ENCODE measurements around the gene RAPGEF5. TPM values are rescaled to one million over a fixed set of nuclear protein-coding genes. Genes with fewer than 3 reads are reported as not detected.

RAPGEF5 gene
- total RNA-seq, 4 donors from 2014 or later, result 21.2 to 27.0 (median 24.1) TPM

- Histone ChIP-seq H3K27me3 (peaks cover 0 to 17% (median 3%) of the 10 kb centered on the region in 4 donors), H3K4me1 (peaks cover 0 to 17% (median 6%) of the 10 kb centered on the region in 4 donors), H3K4me3 (no peak overlapping the region), H3K9me3 (no peaks in the 10 kb centered on the region), H3K27ac (replicated peaks in 1 of 4) (no peak overlapping the region), H3K36me3 (no peaks in the 10 kb centered on the region)
- WGBS, result 62% methylated on average over 7 of the region's 7 CpGs
- TF ChIP-seq CTCF (IDR thresholded peaks at IDR 0.05) (no peak), POLR2A (IDR thresholded peaks at IDR 0.05; ENCODE audit: low read depth) (no peak), POLR2AphosphoS5 (IDR thresholded peaks at IDR 0.05) (no peak), EP300 (IDR thresholded peaks at IDR 0.05) (no peak)
- no peak for DNase-seq (ENCODE audit: extremely low spot score)
- intact Hi-C loops (cut with DNase I), result loop anchor here (10.0 kb wide), 1 partner anchor 185 kb away; no protein-coding TSS in a partner anchor
Measured at GRCh38 chr7:22109761-22110160, 247.2 kb downstream of the RAPGEF5 start.

- H3K27ac ChIP-seq (replicated peaks in 1 of 4), result no peak overlapping the region
- H3K36me3 ChIP-seq, result no peaks in the 10 kb centered on the region
- peaks cover 0 to 17% (median 3%) of the 10 kb centered on the region in 4 donors for H3K4me1 ChIP-seq
- H3K27me3 ChIP-seq, result peaks cover 0 to 17% (median 3%) of the 10 kb centered on the region in 4 donors
- intact Hi-C loops (cut with DNase I), result no loop called here
- DNase-seq (ENCODE audit: extremely low spot score), result no peak
- no peak for TF ChIP-seq POLR2A (IDR thresholded peaks at IDR 0.05; ENCODE audit: low read depth)
- no peak for TF ChIP-seq CTCF (IDR thresholded peaks at IDR 0.05)
- TF ChIP-seq EP300 (IDR thresholded peaks at IDR 0.05), result no peak
- TF ChIP-seq POLR2AphosphoS5 (IDR thresholded peaks at IDR 0.05), result no peak
- H3K9me3 ChIP-seq, result no peaks in the 10 kb centered on the region
- WGBS, result 75% methylated on average over 13 of the region's 13 CpGs
- no peak overlapping the region for H3K4me3 ChIP-seq
Measured at GRCh38 chr7:22108151-22108845, 248.7 kb downstream of the RAPGEF5 start.

DNA sequence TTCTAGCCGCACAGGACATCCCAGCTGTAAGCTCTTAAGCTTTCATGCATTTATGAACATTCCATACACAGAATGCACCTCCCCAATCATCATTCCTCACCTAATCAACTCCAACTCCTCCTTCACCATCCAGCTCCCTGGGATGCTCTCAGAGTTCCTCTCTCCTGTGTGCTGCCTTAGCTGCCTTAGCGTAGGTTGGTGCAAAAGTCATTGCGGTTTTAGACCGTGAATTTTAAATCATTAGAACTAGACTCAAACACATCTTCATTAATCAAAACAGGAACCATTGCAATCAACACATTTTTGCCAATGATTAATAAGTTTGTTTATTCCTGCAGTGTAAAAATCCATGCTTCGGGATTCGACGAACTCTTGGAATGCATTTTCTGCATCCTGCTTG is 251.4 kb downstream of the RAPGEF5 start:
- no peak for TF ChIP-seq POLR2AphosphoS5 (IDR thresholded peaks at IDR 0.05)
- no peak for TF ChIP-seq EP300 (IDR thresholded peaks at IDR 0.05)
- no peak for TF ChIP-seq POLR2A (IDR thresholded peaks at IDR 0.05; ENCODE audit: low read depth)
- TF ChIP-seq CTCF (IDR thresholded peaks at IDR 0.05), result no peak
- 94% methylated on average over 7 of the region's 7 CpGs for WGBS
- no peaks in the 10 kb centered on the region for H3K36me3 ChIP-seq

GRCh38 chr7:22094413-22095342 is 262.3 kb downstream of the RAPGEF5 start:
- Histone ChIP-seq H3K27ac (replicated peaks in 1 of 4) (no peak overlapping the region), H3K9me3 (no peaks in the 10 kb centered on the region), H3K36me3 (no peaks in the 10 kb centered on the region), H3K4me3 (no peak overlapping the region), H3K27me3 (no peaks in the 10 kb centered on the region), H3K4me1 (peaks cover 11 to 18% (median 13%) of the 10 kb centered on the region in 4 donors)
- TF ChIP-seq CTCF (IDR thresholded peaks at IDR 0.05), result no peak
- TF ChIP-seq EP300 (IDR thresholded peaks at IDR 0.05), result no peak
- no peak for TF ChIP-seq POLR2AphosphoS5 (IDR thresholded peaks at IDR 0.05)
- TF ChIP-seq POLR2A (IDR thresholded peaks at IDR 0.05; ENCODE audit: low read depth), result no peak
- 70% methylated on average over 11 of the region's 11 CpGs for WGBS
- DNase-seq (ENCODE audit: extremely low spot score), result no peak
- intact Hi-C loops (cut with DNase I), result no loop called here

More for the DNA sequence above, 251.4 kb downstream of the RAPGEF5 start:
- intact Hi-C loops (cut with DNase I), result no loop called here
- Histone ChIP-seq H3K4me3 (no peak overlapping the region), H3K27ac (replicated peaks in 1 of 4) (no peak overlapping the region), H3K4me1 (peaks cover 0 to 11% (median 1%) of the 10 kb centered on the region in 4 donors), H3K9me3 (no peaks in the 10 kb centered on the region), H3K27me3 (peaks cover 0 to 17% (median 3%) of the 10 kb centered on the region in 4 donors)
- DNase-seq (ENCODE audit: extremely low spot score), result no peak

Measured in esophagus muscularis mucosa (tissue), 4 donors.